Muscle layer of duodenum (tissue), 2 donors: Measurements from ENCODE around the gene INPP5E.
A peak's percentile ranks its signal among the peaks of the same experiment; 100 is the strongest.
"Not testable (repeated sequence)": the region's sequence is repeated elsewhere in the genome, so short reads cannot be mapped to it uniquely, and the experiment has no call there.

Experiments used
- H3K27ac ChIP-seq: one replicate; pipeline ENCODE4 v1.7.0; 2013; ENCODE audit warnings: mild to moderate bottlenecking, low read length
- H3K27me3 ChIP-seq: one replicate; pipeline ENCODE4 v1.7.0; 2013; ENCODE audit warnings: low read depth, mild to moderate bottlenecking, control low read depth, low read length
- H3K36me3 ChIP-seq, 2 donors: one replicate each; pipeline ENCODE4 v1.7.0; 2013; ENCODE audit warnings: low read length in 2 of 2, control low read depth in 1 of 2, mild to moderate bottlenecking in 1 of 2; ENCODE audit not compliant: insufficient read depth in 2 of 2, control insufficient read depth in 1 of 2
- H3K4me1 ChIP-seq, 2 donors: one replicate each; pipeline ENCODE4 v1.7.0; 2013; ENCODE audit warnings: low read length in 2 of 2, mild to moderate bottlenecking in 2 of 2, control low read depth in 1 of 2, moderate library complexity in 1 of 2; ENCODE audit not compliant: insufficient read depth in 2 of 2, control insufficient read depth in 1 of 2
- H3K4me3 ChIP-seq, 2 donors: one replicate each; pipeline ENCODE4 v1.7.0; 2013; ENCODE audit warnings: low read length in 2 of 2, low read depth in 1 of 2, mild to moderate bottlenecking in 1 of 2
- H3K9me3 ChIP-seq, 2 donors: one replicate each; pipeline ENCODE4 v1.7.0; 2013; ENCODE audit warnings: low read length in 2 of 2, control low read depth in 1 of 2, mild to moderate bottlenecking in 1 of 2; ENCODE audit not compliant: control insufficient read depth in 1 of 2
- donor health status: healthy.

INPP5E gene

DNA sequence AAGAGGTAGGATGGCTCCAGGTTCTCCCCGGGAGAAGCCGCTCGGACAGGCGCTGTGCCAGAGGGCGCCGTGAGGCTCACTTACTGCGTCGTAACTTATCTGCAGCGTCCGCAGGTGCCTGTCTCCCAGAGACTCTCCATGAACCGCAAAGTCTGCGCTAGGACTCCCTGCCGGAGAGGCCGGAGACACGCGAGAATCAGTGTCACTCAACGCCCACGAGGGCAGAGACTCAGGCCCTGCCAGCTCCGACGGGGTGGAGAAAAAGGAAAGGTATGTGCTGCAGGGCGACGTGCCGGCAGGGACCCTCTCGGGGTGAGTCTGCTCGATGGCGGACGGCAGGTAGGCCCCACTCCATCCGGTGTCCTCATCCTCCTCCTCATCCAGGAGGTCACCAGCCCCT lies 32.6 kb downstream of the INPP5E start:
- H3K4me3 ChIP-seq, H3K27me3 ChIP-seq, H3K9me3 ChIP-seq, H3K27ac ChIP-seq: not testable (repeated sequence)
- peaks cover 6 to 36% of the 10 kb centered on the region in 2 donors for H3K36me3 ChIP-seq
- peaks cover 8 to 24% of the 10 kb centered on the region in 2 donors for H3K4me1 ChIP-seq

DNA sequence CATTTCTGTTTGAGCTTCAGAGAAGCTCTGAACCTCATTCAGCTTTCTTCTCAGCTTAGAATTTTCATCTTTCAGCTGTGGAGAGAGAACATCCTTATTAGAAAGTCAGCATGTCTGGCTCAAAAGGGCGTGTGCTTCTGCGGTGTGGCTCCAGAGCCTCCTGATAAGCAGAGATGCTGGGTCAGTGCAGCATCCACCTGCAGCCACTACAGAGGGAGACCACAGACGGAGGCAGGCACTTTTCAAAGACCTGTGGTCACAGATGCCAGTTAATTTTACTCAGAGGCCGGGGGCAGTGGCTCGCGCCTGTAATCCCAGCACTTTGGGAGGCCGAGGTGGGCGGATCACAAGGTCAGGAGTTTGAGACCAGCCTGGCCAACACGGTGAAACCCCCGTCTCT lies 33.7 kb downstream of the INPP5E start:
- Histone ChIP-seq H3K36me3 (peaks cover 6 to 36% of the 10 kb centered on the region in 2 donors), H3K4me1 (peaks cover 0 to 12% of the 10 kb centered on the region in 2 donors)
- H3K27me3 ChIP-seq, H3K9me3 ChIP-seq, H3K27ac ChIP-seq, H3K4me3 ChIP-seq: not testable (repeated sequence)

DNA sequence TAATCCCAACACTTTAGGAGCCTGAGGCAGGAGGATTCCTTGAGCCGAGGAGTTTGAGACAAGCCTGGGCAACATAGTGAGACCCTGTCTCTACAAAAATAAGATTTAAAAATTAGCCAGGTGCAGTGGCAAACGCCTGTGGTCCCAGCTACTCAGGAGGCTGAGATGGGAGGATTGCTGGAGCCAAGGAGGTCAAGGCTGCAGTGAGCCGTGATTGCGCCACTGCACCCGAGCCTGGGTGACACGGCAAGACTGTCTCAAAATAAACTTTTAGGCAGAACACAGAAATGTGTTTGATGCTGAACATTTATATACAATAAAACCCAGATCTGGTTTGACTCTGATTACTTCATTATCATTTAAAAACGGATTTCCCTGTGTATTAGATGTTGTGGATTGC lies 34.2 kb downstream of the INPP5E start:
- peaks cover 6 to 36% of the 10 kb centered on the region in 2 donors for H3K36me3 ChIP-seq
- no peaks in the 10 kb centered on the region for H3K9me3 ChIP-seq
- H3K4me3 ChIP-seq = no peak overlapping the region
- H3K27me3 ChIP-seq = no peaks in the 10 kb centered on the region
- H3K27ac ChIP-seq = no peak overlapping the region
- H3K4me1 ChIP-seq = peaks cover 0 to 14% of the 10 kb centered on the region in 2 donors

DNA sequence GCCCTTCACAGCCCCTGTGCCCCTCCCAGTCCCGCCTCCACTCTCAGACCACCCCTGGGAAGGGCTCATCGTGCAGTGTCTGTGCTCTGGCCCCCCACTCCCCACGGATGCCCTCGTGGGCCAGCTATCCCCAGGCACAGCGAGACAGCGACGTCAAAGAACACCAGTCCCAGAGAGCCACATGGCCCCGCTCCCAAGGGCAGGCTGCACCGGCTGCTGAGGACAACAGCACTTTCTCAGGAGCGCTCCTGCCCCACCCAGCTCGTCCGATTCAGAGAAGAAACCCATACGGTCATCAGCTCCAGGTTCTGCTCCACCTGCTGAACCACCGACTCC lies 34.9 kb downstream of the INPP5E start:
- Histone ChIP-seq H3K4me3 (no peak overlapping the region), H3K27ac (no peak overlapping the region), H3K9me3 (no peaks in the 10 kb centered on the region), H3K36me3 (peaks cover 6 to 36% of the 10 kb centered on the region in 2 donors), H3K4me1 (peaks cover 0 to 14% of the 10 kb centered on the region in 2 donors), H3K27me3 (no peaks in the 10 kb centered on the region)

GRCh38 chr9:136403915-136404800 lies 35.5 kb downstream of the INPP5E start:
- no peaks in the 10 kb centered on the region for H3K9me3 ChIP-seq
- peaks cover 0 to 13% of the 10 kb centered on the region in 2 donors for H3K4me1 ChIP-seq
- H3K27ac ChIP-seq = no peak overlapping the region
- no peak overlapping the region for H3K4me3 ChIP-seq
- peaks cover 6 to 36% of the 10 kb centered on the region in 2 donors for H3K36me3 ChIP-seq
- no peaks in the 10 kb centered on the region for H3K27me3 ChIP-seq

- Histone ChIP-seq H3K36me3 (peaks cover 6 to 36% of the 10 kb centered on the region in 2 donors), H3K27ac (no peak overlapping the region), H3K27me3 (no peaks in the 10 kb centered on the region), H3K9me3 (no peaks in the 10 kb centered on the region), H3K4me1 (peaks cover 0 to 16% of the 10 kb centered on the region in 2 donors), H3K4me3 (no peak overlapping the region)
These were observed 36.1 kb downstream of the INPP5E start for GRCh38 chr9:136403538-136403914.

- Histone ChIP-seq H3K27me3 (no peaks in the 10 kb centered on the region), H3K4me3 (no peak overlapping the region), H3K4me1 (peaks cover 0 to 17% of the 10 kb centered on the region in 2 donors), H3K9me3 (no peaks in the 10 kb centered on the region), H3K27ac (no peak overlapping the region), H3K36me3 (peaks cover 8 to 32% of the 10 kb centered on the region in 2 donors)
These were observed 37.6 kb downstream of the INPP5E start for GRCh38 chr9:136402067-136402466.

GRCh38 chr9:136401173-136401922 lies 38.3 kb downstream of the INPP5E start:
- peaks cover 11 to 36% of the 10 kb centered on the region in 2 donors for H3K36me3 ChIP-seq
- no peak overlapping the region for H3K27ac ChIP-seq
- no peak overlapping the region for H3K4me3 ChIP-seq
- no peaks in the 10 kb centered on the region for H3K27me3 ChIP-seq
- peaks cover 0 to 17% of the 10 kb centered on the region in 2 donors for H3K4me1 ChIP-seq
- no peaks in the 10 kb centered on the region for H3K9me3 ChIP-seq

DNA sequence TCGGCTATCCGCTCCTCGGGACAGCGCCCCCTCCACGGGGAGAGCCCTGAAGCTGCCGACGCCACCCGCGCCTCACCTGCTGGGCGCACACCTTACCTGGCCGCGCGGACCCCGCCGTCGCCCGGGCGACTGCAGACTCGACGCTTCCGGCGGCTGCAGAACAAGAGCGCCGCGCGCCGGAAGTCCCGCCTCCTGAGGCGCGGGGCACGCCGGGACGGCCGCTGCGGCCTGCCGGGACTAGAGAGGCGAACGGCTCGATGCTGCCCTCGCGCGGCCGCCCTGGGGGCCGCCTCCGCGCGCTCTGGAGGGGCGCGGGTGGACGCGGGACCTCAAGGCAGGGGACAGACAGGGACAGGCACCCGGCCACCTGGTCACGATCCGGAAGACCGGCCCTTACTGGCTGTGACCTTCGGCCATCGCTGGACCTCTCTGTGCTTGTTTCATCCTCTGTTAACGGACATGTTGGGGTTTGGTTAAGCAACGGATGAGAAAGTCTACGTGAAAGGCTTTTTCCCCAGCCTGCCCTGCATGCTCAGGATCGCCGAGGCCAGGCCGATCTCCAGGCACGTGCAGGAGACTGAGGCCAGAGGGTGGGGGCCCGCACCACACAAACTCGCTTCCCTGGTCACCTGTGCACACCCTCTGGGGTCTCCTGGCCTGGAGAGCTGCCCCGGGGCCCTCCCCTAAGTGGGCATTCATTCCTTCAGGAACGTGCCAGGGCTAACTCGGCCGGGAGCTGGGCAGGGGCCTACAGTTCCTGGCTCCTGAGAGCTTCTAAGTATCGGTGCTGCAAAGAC lies 39.4 kb downstream of the INPP5E start, which contains the start of gene SNAPC4:
TSS of gene SNAPC4 (minus strand) at position 133 of the 797 bp plus-strand sequence. CDS start 1,742 bp downstream, outside the sequence.
- H3K4me3 ChIP-seq = peak within 1 kb of the TSS; percentile 66 to 96
- no peaks in the 10 kb centered on the region for H3K9me3 ChIP-seq
- H3K4me1 ChIP-seq = peaks cover 0 to 17% of the 10 kb centered on the region in 2 donors
- H3K36me3 ChIP-seq = peaks cover 10 to 37% of the 10 kb centered on the region in 2 donors
- no peaks in the 10 kb centered on the region for H3K27me3 ChIP-seq
- no peak within 1 kb of the TSS for H3K27ac ChIP-seq

GRCh38 chr9:136399176-136400037 lies 40.2 kb downstream of the INPP5E start:
- Histone ChIP-seq H3K27ac (no peak overlapping the region), H3K36me3 (peaks cover 14 to 38% of the 10 kb centered on the region in 2 donors), H3K9me3 (no peaks in the 10 kb centered on the region), H3K27me3 (no peaks in the 10 kb centered on the region), H3K4me1 (peaks cover 0 to 17% of the 10 kb centered on the region in 2 donors), H3K4me3 (peak overlapping the region; percentile 66 to 96)
